ENCODE measurements around the gene AHNAK2.

DNA sequence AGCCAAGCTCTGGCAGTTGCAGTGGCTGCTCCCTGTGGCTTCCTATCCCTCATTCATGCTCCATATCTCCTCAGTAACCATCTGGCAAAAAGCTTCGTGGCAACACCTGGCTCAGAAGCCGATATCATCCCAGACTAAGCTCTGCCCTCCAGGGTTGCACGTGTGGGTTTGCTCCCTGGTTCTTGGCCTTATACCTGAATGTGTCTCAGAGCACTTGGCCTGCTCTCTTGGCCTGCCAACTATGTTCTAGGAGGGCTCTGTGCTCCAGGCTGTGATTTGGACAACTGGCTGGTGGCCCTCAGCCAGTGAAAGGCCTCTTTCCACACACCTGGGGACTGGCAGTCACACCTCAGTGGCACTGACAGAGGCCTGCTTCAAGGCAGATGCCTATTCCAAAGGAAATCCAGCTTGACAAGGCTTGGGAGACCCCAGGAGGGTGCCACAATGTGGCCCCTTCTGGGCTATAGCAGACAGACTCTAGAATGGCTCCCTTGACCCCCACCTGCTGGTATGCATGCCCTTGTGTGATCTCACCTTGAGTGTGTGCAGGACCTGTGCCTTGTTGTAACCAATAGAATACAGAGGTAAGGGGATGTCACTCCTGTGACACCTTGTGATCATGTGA lies 43.0 kb downstream of the AHNAK2 start:
- TF ChIP-seq, protein P1, sequence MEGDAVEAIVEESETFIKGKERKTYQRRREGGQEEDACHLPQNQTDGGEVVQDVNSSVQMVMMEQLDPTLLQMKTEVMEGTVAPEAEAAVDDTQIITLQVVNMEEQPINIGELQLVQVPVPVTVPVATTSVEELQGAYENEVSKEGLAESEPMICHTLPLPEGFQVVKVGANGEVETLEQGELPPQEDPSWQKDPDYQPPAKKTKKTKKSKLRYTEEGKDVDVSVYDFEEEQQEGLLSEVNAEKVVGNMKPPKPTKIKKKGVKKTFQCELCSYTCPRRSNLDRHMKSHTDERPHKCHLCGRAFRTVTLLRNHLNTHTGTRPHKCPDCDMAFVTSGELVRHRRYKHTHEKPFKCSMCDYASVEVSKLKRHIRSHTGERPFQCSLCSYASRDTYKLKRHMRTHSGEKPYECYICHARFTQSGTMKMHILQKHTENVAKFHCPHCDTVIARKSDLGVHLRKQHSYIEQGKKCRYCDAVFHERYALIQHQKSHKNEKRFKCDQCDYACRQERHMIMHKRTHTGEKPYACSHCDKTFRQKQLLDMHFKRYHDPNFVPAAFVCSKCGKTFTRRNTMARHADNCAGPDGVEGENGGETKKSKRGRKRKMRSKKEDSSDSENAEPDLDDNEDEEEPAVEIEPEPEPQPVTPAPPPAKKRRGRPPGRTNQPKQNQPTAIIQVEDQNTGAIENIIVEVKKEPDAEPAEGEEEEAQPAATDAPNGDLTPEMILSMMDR (IDR thresholded peaks at IDR 0.05), result no peak
- TF ChIP-seq POLR2A (IDR thresholded peaks at IDR 0.05), result no peak

Measured in ovary (tissue), 3 donors.